DLD1 (cell line): ENCODE data around the gene EIF3K.

ENCODE experiments used
- in situ Hi-C: cut with HindIII; loops from 2 replicates; pipeline ENCODE4 v1.10.0; 2017; ENCODE audit warnings: low sequenced_read_pairs

EIF3K gene

GRCh38 chr19:38683393-38684077 is 64.5 kb downstream of the EIF3K start:
- in situ Hi-C loops = no loop called here

- in situ Hi-C loops = no loop called here
Measured at GRCh38 chr19:38684078-38684861, 65.3 kb downstream of the EIF3K start.

DNA sequence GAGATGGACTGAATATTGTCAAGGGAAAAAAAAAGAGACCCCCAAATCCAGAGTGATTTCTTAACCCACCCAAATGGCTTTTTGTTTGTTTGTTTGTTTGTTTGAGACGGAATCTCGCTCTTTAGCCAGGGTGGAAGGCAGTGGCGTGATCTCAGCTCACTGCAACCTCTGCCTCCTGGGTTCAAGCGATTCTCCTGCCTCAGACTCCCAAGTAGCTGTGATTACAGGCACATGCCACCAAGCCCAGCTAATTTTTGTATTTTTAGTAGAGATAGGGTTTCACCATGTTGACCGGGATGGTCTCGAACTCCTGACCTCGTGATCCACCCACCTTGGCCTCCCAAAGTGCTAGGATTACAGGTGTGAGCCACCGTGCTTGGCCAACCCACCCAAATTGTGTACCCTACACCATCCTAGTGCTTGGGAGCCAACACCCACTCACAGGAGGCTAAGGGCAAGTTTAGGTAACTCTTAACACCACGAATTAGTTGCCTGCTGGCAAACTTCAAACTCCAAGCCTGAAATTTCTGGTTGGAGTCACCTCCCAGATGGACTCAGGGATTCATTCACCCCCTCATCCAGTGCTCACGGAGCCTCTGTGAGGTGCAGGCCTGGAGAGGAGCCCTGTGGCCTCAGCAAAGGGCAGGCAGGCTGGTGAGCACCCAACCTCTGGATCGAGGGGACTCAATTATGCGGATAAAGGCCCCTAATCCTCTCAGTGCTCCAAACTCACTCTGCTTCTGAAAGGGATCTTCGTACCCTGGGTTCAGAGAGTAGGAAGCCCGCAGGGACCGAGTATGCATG is 66.1 kb downstream of the EIF3K start:
- in situ Hi-C loops = no loop called here

DNA sequence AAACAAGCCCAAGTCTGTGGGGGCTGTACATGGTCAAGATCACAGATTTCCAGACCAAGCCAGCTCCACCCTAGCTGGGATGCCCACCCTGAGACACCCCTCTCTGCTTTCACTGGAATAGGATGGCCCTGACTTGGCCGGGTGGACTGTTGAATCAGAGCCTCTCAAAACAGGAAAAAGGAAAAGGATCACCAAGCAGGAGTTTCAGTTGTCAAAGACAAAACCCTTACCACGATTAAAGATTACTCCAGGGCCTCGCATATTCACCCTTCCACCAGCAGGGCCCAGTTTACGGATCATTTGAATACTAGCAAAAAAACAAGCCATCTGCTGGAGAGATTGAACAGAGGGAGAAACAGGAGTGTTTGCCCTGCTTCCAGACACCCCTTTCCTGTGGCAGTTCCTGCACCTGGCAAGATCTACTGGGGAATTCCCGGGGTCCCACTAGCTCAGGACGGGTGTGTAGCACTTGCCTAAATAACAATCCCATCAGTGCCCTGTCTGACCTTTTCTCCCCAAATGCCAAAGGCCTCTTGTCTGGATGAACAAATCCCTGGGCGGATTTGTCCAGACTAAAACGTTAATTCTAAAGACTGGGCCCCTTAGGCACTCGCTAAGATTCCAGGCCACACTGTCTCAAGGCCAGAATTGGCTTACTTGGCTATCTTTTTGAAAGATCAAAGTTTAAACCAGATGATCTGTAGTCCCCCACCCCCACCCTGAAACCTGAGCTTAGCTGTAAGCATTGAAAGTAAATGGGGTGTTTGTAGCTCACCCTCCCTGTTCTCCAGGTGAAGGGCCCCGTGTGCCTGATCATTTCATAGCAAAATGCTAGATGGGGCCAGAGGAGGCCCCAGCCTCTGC is 66.9 kb downstream of the EIF3K start:
- in situ Hi-C loops = no loop called here

DNA sequence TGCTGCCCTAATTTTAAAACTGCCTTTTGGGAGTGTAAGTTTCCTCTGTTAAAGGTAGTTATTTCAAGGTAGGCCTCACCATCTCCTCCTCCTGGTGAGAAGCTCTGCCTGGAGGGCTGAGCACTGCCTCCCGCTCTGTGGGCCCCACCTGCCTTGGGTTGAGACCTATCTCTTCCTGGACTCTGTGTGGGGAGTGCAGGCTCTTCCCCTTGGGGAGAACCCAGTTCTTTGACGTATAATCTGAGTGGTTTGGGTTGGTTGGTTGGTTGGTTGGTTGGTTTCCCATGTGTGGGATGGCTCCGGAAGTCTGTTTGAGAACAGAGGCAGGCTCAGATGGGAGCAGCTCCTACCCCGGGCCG is 67.5 kb downstream of the EIF3K start:
- in situ Hi-C loops = no loop called here
